Transverse colon (tissue), 4 donors: ENCODE measurements around the gene MVP.

Experiments used
- CTCF ChIP-seq, 5 experiments: fragments of 200-600 bp in 3 of 5; fragments of 450-650 bp in 2 of 5; sonication (generic) in 3 of 5; IDR thresholded peaks; 1 replicate in 2 of 5; 2 replicates in 3 of 5; pipeline ENCODE4 v1.5.1; 2016 to 2017; ENCODE audit warnings: antibody characterized with exemption in 5 of 5, inconsistent platforms in 3 of 5, mild to moderate bottlenecking in 2 of 5, moderate library complexity in 1 of 5
- EP300 ChIP-seq: sonication (generic); formaldehyde crosslinking; IDR thresholded peaks from one replicate; pipeline ENCODE4 v1.6.1; 2017; ENCODE audit warnings: antibody characterized with exemption, low read depth
- POLR2A ChIP-seq: fragments of 450-650 bp; IDR thresholded peaks from one replicate; pipeline ENCODE4 v1.6.1; 2016; ENCODE audit warnings: antibody characterized with exemption, mild to moderate bottlenecking, moderate library complexity
- POLR2AphosphoS5 ChIP-seq, 3 donors: sonication (generic); formaldehyde crosslinking; IDR thresholded peaks; one replicate each; pipeline ENCODE4 v1.6.1; 2016; ENCODE audit warnings: antibody characterized with exemption in 3 of 3

GRCh38 chr16:29837841-29838240, 17.6 kb downstream of the MVP start:
- TF ChIP-seq POLR2A (no peak), CTCF (IDR thresholded peaks at IDR 0.05) (no peak), EP300 (no peak), POLR2AphosphoS5 (IDR thresholded peaks at IDR 0.05) (no peak)
